ENCODE results near the gene BIN2. TPM values are rescaled to one million over a fixed set of nuclear protein-coding genes. Genes with fewer than 3 reads are reported as not detected.
"Not testable (repeated sequence)": the region's sequence is repeated elsewhere in the genome, so short reads cannot be mapped to it uniquely, and the experiment has no call there.

The BIN2 gene
- total RNA-seq, 1 experiment from 2014 or later: not detected

DNA sequence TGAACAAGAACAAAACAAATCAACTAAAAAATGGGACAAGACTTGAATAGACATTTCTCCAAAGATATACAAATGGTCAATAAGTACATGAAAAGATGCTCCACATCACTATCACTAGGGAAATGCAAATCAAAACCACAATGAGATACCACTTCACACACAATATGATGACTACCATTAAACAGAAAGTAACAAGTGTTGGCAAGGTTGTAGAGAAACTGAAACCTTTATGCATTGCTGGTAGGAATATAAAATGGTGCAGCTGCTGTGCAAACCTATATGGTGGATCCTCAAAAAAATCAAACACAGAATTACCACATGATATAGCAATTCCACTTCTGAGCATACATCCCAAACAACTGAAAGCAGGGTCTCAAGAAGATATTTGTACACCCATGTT is 59.0 kb downstream of the BIN2 start:
- TF ChIP-seq, protein P1, sequence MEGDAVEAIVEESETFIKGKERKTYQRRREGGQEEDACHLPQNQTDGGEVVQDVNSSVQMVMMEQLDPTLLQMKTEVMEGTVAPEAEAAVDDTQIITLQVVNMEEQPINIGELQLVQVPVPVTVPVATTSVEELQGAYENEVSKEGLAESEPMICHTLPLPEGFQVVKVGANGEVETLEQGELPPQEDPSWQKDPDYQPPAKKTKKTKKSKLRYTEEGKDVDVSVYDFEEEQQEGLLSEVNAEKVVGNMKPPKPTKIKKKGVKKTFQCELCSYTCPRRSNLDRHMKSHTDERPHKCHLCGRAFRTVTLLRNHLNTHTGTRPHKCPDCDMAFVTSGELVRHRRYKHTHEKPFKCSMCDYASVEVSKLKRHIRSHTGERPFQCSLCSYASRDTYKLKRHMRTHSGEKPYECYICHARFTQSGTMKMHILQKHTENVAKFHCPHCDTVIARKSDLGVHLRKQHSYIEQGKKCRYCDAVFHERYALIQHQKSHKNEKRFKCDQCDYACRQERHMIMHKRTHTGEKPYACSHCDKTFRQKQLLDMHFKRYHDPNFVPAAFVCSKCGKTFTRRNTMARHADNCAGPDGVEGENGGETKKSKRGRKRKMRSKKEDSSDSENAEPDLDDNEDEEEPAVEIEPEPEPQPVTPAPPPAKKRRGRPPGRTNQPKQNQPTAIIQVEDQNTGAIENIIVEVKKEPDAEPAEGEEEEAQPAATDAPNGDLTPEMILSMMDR (IDR thresholded peaks at IDR 0.05; ENCODE audit: unreplicated experiment): no peak
- ChIA-PET POLR2A (no interaction called here), CTCF (interaction anchor here (4.1 kb wide), 1 partner anchor 76 kb away, joined by 23 read pairs; no protein-coding TSS in a partner anchor)

DNA sequence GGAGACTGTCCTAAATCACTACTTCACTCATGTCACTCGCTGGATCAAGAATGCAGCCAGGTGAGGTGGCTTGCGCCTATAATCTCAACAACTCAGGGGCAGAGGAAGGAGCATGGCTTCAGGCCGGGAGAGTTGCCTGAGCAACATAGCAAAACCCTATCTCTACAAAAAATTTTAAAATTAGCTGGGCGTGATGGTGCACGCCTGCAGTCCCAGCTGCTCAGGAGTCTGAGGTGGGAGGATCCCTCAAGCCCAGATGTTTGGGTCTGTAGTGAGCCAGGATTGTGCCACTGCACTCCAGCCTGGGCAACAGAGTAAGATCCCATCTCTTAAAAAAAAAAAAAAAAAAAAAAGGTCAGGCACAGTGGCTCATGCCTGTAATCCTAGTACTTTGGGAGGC is 59.7 kb downstream of the BIN2 start:
- peaks cover 9% of the 10 kb centered on the region for H3K4me1 Mint-ChIP-seq (ENCODE audit: insufficient read depth, unreplicated experiment)
- H3K36me3 Mint-ChIP-seq (ENCODE audit: insufficient read depth, unreplicated experiment): no peaks in the 10 kb centered on the region
- BruUV-seq (replicated peaks): no TSS peak
- intact Hi-C loops (cut with micrococcal nuclease): loop anchor here (10.0 kb wide), 1 partner anchor 219 kb away; the partner anchor contains the start of gene LETMD1
- no peak for DNase-seq (ENCODE audit: unreplicated experiment)
- ChIA-PET POLR2A (interaction anchor here (0.6 kb wide), 1 partner anchor 794 kb away, joined by 3 read pairs; no protein-coding TSS in a partner anchor), CTCF (interaction anchor here (0.6 to 4.1 kb wide), 2 partner anchors 77 to 137 kb away, joined by 7 to 23 read pairs; no protein-coding TSS in a partner anchor)
- H3K27me3 Mint-ChIP-seq (ENCODE audit: insufficient read depth, unreplicated experiment): no peaks in the 10 kb centered on the region
- TF ChIP-seq, protein P1 (IDR thresholded peaks at IDR 0.05; ENCODE audit: unreplicated experiment): no peak
- no peak overlapping the region for H3K27ac Mint-ChIP-seq (ENCODE audit: low read depth, unreplicated experiment)
- no peak overlapping the region for H3K4me3 Mint-ChIP-seq (ENCODE audit: unreplicated experiment)
- H3K9me3 Mint-ChIP-seq (ENCODE audit: unreplicated experiment): no peaks in the 10 kb centered on the region

More for the DNA sequence above, 59.0 kb downstream of the BIN2 start:
- Mint-ChIP-seq H3K9me3 (ENCODE audit: unreplicated experiment) (no peaks in the 10 kb centered on the region), H3K4me3 (ENCODE audit: unreplicated experiment) (no peak overlapping the region), H3K36me3 (ENCODE audit: insufficient read depth, unreplicated experiment) (no peaks in the 10 kb centered on the region), H3K4me1 (ENCODE audit: insufficient read depth, unreplicated experiment) (peaks cover 9% of the 10 kb centered on the region), H3K27me3 (ENCODE audit: insufficient read depth, unreplicated experiment) (no peaks in the 10 kb centered on the region), H3K27ac (ENCODE audit: low read depth, unreplicated experiment) (no peak overlapping the region)
- DNase-seq (ENCODE audit: unreplicated experiment): no peak
- intact Hi-C loops (cut with micrococcal nuclease): loop anchor here (10.0 kb wide), 1 partner anchor 220 kb away; the partner anchor contains the start of gene LETMD1
- no TSS peak for BruUV-seq (replicated peaks)

DNA sequence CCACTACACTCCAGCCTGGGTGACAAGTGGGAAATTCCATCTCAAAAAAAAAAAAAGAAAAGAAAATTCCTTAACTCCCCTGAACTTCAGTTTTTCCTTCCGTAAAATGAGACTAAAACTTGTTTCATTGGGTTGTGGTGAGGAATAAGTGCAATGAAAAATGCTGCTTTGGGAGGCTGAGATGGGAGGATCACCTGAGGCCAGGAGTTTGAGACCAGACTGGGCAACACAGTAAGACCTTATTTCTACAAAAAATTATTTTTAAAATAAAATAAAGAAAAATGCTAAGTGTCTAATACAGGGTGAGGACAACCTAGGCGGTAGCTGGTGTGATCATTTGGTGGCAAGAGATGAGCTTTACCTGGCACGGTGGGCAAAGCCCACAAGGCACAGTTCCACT is 60.6 kb downstream of the BIN2 start:
- no peak overlapping the region for H3K4me3 Mint-ChIP-seq (ENCODE audit: unreplicated experiment)
- POLR2A ChIA-PET: no interaction called here
- no peaks in the 10 kb centered on the region for H3K9me3 Mint-ChIP-seq (ENCODE audit: unreplicated experiment)
- H3K36me3 Mint-ChIP-seq (ENCODE audit: insufficient read depth, unreplicated experiment): no peaks in the 10 kb centered on the region
- H3K27me3 Mint-ChIP-seq (ENCODE audit: insufficient read depth, unreplicated experiment): no peaks in the 10 kb centered on the region
- intact Hi-C loops (cut with micrococcal nuclease): loop anchor here (10.0 kb wide), 1 partner anchor 219 kb away; the partner anchor contains the start of gene LETMD1
- no TSS peak for BruUV-seq (replicated peaks)
- peaks cover 9% of the 10 kb centered on the region for H3K4me1 Mint-ChIP-seq (ENCODE audit: insufficient read depth, unreplicated experiment)
- no peak for DNase-seq (ENCODE audit: unreplicated experiment)
- no peak overlapping the region for H3K27ac Mint-ChIP-seq (ENCODE audit: low read depth, unreplicated experiment)
- CTCF ChIA-PET: interaction anchor here (0.6 to 4.1 kb wide), 4 partner anchors 10 to 1269 kb away, joined by 3 to 23 read pairs (median 4); no protein-coding TSS in a partner anchor
- TF ChIP-seq, protein P1 (IDR thresholded peaks at IDR 0.05; ENCODE audit: unreplicated experiment): no peak

DNA sequence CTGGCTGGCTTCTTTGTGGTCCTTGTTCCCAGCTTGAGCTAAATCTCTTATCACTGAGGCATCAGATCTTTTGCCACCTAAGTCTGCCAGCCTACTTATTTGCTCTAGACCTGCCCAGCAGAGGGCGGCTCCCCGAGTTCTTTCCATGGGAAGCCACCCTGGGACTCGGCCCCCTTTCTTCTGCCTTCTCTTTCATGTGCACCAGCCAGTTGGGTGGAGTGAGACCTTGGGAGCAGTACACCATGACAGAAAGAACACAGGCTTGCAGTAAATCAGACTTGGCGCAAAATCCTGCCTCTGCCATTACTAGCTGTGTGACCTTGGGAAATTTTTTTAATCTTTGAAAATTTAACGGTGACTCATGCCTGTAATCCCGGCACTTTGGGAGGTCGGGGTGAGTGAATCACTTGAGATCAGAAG is 61.2 kb downstream of the BIN2 start:
- ChIA-PET CTCF (interaction anchor here (0.6 to 4.1 kb wide), 5 partner anchors 10 to 1268 kb away, joined by 3 to 23 read pairs (median 3); no protein-coding TSS in a partner anchor), POLR2A (interaction anchor here (1.0 kb wide), 1 partner anchor 78 kb away, joined by 3 read pairs; no protein-coding TSS in a partner anchor)
- Mint-ChIP-seq H3K27ac (ENCODE audit: low read depth, unreplicated experiment) (no peak overlapping the region), H3K9me3 (ENCODE audit: unreplicated experiment) (no peaks in the 10 kb centered on the region), H3K27me3 (ENCODE audit: insufficient read depth, unreplicated experiment) (no peaks in the 10 kb centered on the region), H3K36me3 (ENCODE audit: insufficient read depth, unreplicated experiment) (no peaks in the 10 kb centered on the region), H3K4me1 (ENCODE audit: insufficient read depth, unreplicated experiment) (peaks cover 9% of the 10 kb centered on the region), H3K4me3 (ENCODE audit: unreplicated experiment) (no peak overlapping the region)
- peak; percentile 55 for DNase-seq (ENCODE audit: unreplicated experiment)
- TF ChIP-seq, protein P1 (IDR thresholded peaks at IDR 0.05; ENCODE audit: unreplicated experiment): peak; percentile 9
- intact Hi-C loops (cut with micrococcal nuclease): loop anchor here (10.0 kb wide), 1 partner anchor 218 kb away; the partner anchor contains the start of gene LETMD1
- no TSS peak for BruUV-seq (replicated peaks)

DNA sequence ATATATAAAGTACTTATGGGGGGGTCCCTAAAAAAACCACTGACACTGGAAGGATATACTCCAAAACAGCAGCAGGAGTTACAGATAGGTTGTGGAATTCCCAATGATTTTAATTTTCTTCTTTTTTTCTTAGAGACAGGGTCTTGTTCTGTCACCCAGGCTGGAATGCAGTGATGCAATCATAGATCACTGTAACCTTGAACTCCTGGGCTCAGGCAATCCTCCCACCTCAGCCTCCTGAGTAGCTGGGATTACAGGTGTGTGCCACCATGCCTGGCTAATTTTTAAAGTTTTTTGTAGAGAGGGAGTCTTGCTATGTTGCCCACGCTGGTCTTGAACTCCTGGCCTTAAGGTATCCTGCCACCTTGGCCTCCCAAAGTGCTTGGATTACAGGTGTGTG is 64.4 kb downstream of the BIN2 start:
- H3K27ac Mint-ChIP-seq (ENCODE audit: low read depth, unreplicated experiment); DNase-seq (ENCODE audit: unreplicated experiment); H3K9me3 Mint-ChIP-seq (ENCODE audit: unreplicated experiment); H3K4me3 Mint-ChIP-seq (ENCODE audit: unreplicated experiment); POLR2A ChIA-PET; H3K36me3 Mint-ChIP-seq (ENCODE audit: insufficient read depth, unreplicated experiment); intact Hi-C loops (cut with micrococcal nuclease); H3K27me3 Mint-ChIP-seq (ENCODE audit: insufficient read depth, unreplicated experiment); CTCF ChIA-PET; BruUV-seq (replicated peaks); H3K4me1 Mint-ChIP-seq (ENCODE audit: insufficient read depth, unreplicated experiment): not testable (repeated sequence)
